K562 (cell line): ENCODE results near the gene BLOC1S4. TPM values are rescaled to one million over a fixed set of nuclear protein-coding genes. Genes with fewer than 3 reads are reported as not detected.

Source experiments
- ELF4 ChIP-seq: fragments of 450-650 bp; formaldehyde crosslinking; IDR thresholded peaks from 2 replicates; pipeline ENCODE4 v1.4.0; 2022; ENCODE audit warnings: missing genetic modification characterization
- ETV6 ChIP-seq, 3 experiments: fragments of 150-350 bp in 1 of 3; sonication (generic) in 1 of 3; formaldehyde crosslinking in 1 of 3; IDR thresholded peaks; 2 replicates each; pipeline versions ENCODE4 v1.6.1 to v1.8.0; 2014 to 2022; ENCODE audit warnings: borderline replicate concordance in 2 of 3, low read depth in 2 of 3, antibody characterized with exemption in 1 of 3, low read length in 1 of 3, mild to moderate bottlenecking in 1 of 3, missing genetic modification reagents in 1 of 3
- L3MBTL2 ChIP-seq: fragments of 450-650 bp; IDR thresholded peaks from 2 replicates; pipeline ENCODE4 v1.6.1; 2016; ENCODE audit warnings: mild to moderate bottlenecking, moderate library complexity
- MBD2 ChIP-seq: sonication (generic); IDR thresholded peaks from 2 replicates; pipeline ENCODE4 v1.6.1; 2016; ENCODE audit warnings: low read depth, borderline replicate concordance
- MEIS2 ChIP-seq: fragments of 450-650 bp; IDR thresholded peaks from 2 replicates; pipeline ENCODE4 v1.6.1; 2014; ENCODE audit warnings: mild to moderate bottlenecking; ENCODE audit not compliant: partially characterized antibody
- MYBL2 ChIP-seq, 2 experiments: fragments of 450-650 bp in 1 of 2; sonication (generic) in 1 of 2; formaldehyde crosslinking in 1 of 2; IDR thresholded peaks; 2 replicates each; pipeline versions ENCODE4 v1.6.1 to v1.8.1; 2017 to 2022; ENCODE audit warnings: borderline replicate concordance in 1 of 2, inconsistent platforms in 1 of 2, low read depth in 1 of 2, mild to moderate bottlenecking in 1 of 2, missing genetic modification reagents in 1 of 2, moderate library complexity in 1 of 2
- NFE2 ChIP-seq: IDR thresholded peaks from 2 replicates; pipeline ENCODE4 v1.6.1; 2014; ENCODE audit warnings: antibody characterized with exemption, low read depth
- PRPF4 ChIP-seq: fragments of 200-400 bp; formaldehyde crosslinking; IDR thresholded peaks from one replicate; pipeline ENCODE4 v1.6.1; 2017; ENCODE audit warnings: low read length, low read depth, mild to moderate bottlenecking; ENCODE audit not compliant: insufficient read depth, poor library complexity, severe bottlenecking
- RBM34 ChIP-seq: fragments of 200-400 bp; formaldehyde crosslinking; IDR thresholded peaks from 2 replicates; pipeline ENCODE4 v1.6.1; 2018; ENCODE audit warnings: low read length, borderline replicate concordance; ENCODE audit not compliant: insufficient read depth
- RUNX1 ChIP-seq: sonication (generic); IDR thresholded peaks from 2 replicates; pipeline ENCODE4 v1.6.1; 2016; ENCODE audit warnings: antibody characterized with exemption, low read depth
- THRAP3 ChIP-seq: fragments of 450-650 bp; IDR thresholded peaks from 2 replicates; pipeline ENCODE4 v1.6.1; 2016; ENCODE audit warnings: mild to moderate bottlenecking, inconsistent platforms, borderline replicate concordance
- ZNF133 ChIP-seq: fragments of 250-450 bp; sonication (Bioruptor Pico); IDR thresholded peaks from 2 replicates; pipeline ENCODE4 v1.4.0; 2020; ENCODE audit warnings: mild to moderate bottlenecking
- ZNF274 ChIP-seq: IDR thresholded peaks from 2 replicates; pipeline ENCODE4 v1.6.1; 2011; ENCODE audit warnings: low read depth, mild to moderate bottlenecking, low read length, moderate library complexity, borderline replicate concordance
- ZNF354B ChIP-seq: fragments of 250-450 bp; sonication (Bioruptor Pico); IDR thresholded peaks from 2 replicates; pipeline ENCODE4 v1.4.0; 2020
- ZSCAN29 ChIP-seq: fragments of 450-650 bp; IDR thresholded peaks from 2 replicates; pipeline ENCODE4 v1.6.1; 2017
- polyA plus RNA-seq, 8 experiments: library from polyadenylated mRNA; depleted of rRNA in 4 of 8; stranded (reverse) in 5 of 8; unstranded in 3 of 8; fragments of >200 nt; fragmentation: Nextera tagmentation in 2 of 8; fragmentation: Illumina TruSeq in 1 of 8; extraction: Ambion mirVana in 2 of 8; extraction: Trizol in 1 of 8; gene quantifications; 2 replicates each; pipeline versions ENCODE4 v1.2.1 to v1.2.3, GENCODE V29; 2011 to 2014; ENCODE audit warnings: inconsistent platforms in 1 of 8, missing spikeins in 1 of 8
- total RNA-seq, 7 experiments: library from RNA; depleted of rRNA in 6 of 7; stranded (reverse); fragments of >200 nt in 6 of 7; fragmentation: Illumina TruSeq in 2 of 7; extraction: Trizol in 2 of 7; gene quantifications; 2 replicates each; pipeline versions ENCODE4 v1.2.1 to v1.2.3, GENCODE V29; 2011 to 2021; ENCODE audit warnings: low replicate concordance in 1 of 7
- TF ChIP-seq, protein P1 (sequence below), 2 experiments: fragments of 450-650 bp; conservative IDR thresholded peaks; 2 replicates each; pipeline ENCODE4 v1.6.1; 2017; ENCODE audit warnings: mild to moderate bottlenecking in 2 of 2, moderate library complexity in 2 of 2
- TF ChIP-seq, protein P2 (sequence below): fragments of 250-450 bp; sonication (Bioruptor Pico); IDR thresholded peaks from 2 replicates; pipeline ENCODE4 v1.4.0; 2020; ENCODE audit warnings: mild to moderate bottlenecking
- TF ChIP-seq, protein P3 (sequence below): fragments of 450-650 bp; IDR thresholded peaks from one replicate; pipeline ENCODE4 v1.6.1; 2018; ENCODE audit warnings: mild to moderate bottlenecking, moderate library complexity; ENCODE audit not compliant: partially characterized antibody
- TF ChIP-seq, protein P4 (sequence below): fragments of 250-450 bp; sonication (Bioruptor Pico); IDR thresholded peaks from 2 replicates; pipeline ENCODE4 v1.9.0; 2021; ENCODE audit warnings: mild to moderate bottlenecking

The BLOC1S4 gene
- total and polyA plus RNA-seq, 9 of the 15 experiments (the other 6 are each of a cell fraction or from before 2014, with no cell fraction given): 3.1 to 31.6 (median 11.2) TPM

DNA sequence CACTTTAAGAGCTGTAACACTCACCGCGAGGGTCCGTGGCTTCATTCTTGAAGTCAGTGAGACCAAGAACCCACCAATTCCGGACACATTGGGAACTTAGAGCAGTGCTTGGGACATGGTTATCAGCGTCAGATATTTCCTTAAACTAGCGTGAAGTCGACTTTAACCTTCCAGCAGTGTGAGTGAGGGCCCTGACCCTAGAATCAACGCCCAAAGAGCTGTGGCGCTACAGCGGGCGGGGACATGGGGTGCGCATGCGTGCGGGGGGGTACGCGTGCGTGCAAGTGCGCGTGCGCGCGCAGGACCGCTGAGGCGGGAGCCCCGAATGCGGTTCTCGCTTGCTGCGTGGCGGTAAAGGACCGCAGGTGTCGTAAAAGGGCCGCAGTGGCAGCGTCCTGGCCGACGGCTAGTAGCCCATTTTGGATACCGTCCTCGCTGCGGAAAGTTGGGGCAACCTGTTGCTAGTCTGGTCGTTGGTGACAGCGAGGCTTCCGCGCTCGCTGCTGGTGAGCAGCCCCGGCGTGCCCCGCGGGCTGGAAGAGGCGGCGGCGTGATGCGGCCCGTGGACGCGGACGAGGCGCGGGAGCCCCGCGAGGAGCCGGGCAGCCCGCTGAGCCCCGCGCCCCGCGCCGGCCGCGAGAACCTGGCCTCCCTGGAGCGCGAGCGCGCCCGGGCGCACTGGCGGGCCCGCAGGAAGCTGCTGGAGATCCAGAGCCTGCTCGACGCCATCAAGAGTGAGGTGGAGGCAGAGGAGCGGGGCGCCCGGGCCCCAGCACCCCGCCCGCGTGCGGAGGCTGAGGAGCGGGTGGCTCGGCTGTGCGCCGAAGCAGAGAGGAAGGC lies 42.1 kb upstream of the BLOC1S4 start (continued):
- no peak for TF ChIP-seq MYBL2 (IDR thresholded peaks at IDR 0.05; ENCODE audit: low read depth)
- TF ChIP-seq MYBL2 (CRISPR knock-in tag; IDR thresholded peaks at IDR 0.05; ENCODE audit: borderline replicate concordance): no peak
- TF ChIP-seq ZNF354B (CRISPR knock-in tag): no peak
- no peak for TF ChIP-seq RUNX1
- peak; percentile 94 for TF ChIP-seq L3MBTL2
- TF ChIP-seq RBM34: no peak
- TF ChIP-seq PRPF4: peak; percentile 48
- TF ChIP-seq ETV6 (IDR thresholded peaks at IDR 0.05; ENCODE audit: borderline replicate concordance in 1 of 2, low read depth in 2 of 2, low read length in 1 of 2): no peak
- no peak for TF ChIP-seq ETV6 (CRISPR knock-in tag; IDR thresholded peaks at IDR 0.05; ENCODE audit: borderline replicate concordance)
- TF ChIP-seq, protein P1, sequence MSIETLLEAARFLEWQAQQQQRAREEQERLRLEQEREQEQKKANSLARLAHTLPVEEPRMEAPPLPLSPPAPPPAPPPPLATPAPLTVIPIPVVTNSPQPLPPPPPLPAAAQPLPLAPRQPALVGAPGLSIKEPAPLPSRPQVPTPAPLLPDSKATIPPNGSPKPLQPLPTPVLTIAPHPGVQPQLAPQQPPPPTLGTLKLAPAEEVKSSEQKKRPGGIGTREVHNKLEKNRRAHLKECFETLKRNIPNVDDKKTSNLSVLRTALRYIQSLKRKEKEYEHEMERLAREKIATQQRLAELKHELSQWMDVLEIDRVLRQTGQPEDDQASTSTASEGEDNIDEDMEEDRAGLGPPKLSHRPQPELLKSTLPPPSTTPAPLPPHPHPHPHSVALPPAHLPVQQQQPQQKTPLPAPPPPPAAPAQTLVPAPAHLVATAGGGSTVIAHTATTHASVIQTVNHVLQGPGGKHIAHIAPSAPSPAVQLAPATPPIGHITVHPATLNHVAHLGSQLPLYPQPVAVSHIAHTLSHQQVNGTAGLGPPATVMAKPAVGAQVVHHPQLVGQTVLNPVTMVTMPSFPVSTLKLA (conservative IDR thresholded peaks at IDR 0.05): peak; percentile 68 to 69
- TF ChIP-seq ZSCAN29: peak; percentile 62; the same call in 1 of the 2 replicates
- peak; percentile 99 for TF ChIP-seq THRAP3
- TF ChIP-seq ELF4: peak; percentile 77; the same call in 1 of the 2 replicates
- TF ChIP-seq MEIS2: peak; percentile 99
- TF ChIP-seq NFE2: 0 out of 2 replicates have a peak, but pooled peaks have one; percentile 31
- TF ChIP-seq ZNF274: no peak
- TF ChIP-seq, protein P2, sequence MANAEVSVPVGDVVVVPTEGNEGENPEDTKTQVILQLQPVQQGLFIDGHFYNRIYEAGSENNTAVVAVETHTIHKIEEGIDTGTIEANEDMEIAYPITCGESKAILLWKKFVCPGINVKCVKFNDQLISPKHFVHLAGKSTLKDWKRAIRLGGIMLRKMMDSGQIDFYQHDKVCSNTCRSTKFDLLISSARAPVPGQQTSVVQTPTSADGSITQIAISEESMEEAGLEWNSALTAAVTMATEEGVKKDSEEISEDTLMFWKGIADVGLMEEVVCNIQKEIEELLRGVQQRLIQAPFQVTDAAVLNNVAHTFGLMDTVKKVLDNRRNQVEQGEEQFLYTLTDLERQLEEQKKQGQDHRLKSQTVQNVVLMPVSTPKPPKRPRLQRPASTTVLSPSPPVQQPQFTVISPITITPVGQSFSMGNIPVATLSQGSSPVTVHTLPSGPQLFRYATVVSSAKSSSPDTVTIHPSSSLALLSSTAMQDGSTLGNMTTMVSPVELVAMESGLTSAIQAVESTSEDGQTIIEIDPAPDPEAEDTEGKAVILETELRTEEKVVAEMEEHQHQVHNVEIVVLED (CRISPR knock-in tag): peak; percentile 87
- 0 out of 2 replicates have a peak, but pooled peaks have one; percentile 16 for TF ChIP-seq MBD2
- TF ChIP-seq, protein P3, sequence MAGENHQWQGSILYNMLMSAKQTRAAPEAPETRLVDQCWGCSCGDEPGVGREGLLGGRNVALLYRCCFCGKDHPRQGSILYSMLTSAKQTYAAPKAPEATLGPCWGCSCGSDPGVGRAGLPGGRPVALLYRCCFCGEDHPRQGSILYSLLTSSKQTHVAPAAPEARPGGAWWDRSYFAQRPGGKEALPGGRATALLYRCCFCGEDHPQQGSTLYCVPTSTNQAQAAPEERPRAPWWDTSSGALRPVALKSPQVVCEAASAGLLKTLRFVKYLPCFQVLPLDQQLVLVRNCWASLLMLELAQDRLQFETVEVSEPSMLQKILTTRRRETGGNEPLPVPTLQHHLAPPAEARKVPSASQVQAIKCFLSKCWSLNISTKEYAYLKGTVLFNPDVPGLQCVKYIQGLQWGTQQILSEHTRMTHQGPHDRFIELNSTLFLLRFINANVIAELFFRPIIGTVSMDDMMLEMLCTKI: no peak
- TF ChIP-seq, protein P4, sequence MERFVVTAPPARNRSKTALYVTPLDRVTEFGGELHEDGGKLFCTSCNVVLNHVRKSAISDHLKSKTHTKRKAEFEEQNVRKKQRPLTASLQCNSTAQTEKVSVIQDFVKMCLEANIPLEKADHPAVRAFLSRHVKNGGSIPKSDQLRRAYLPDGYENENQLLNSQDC (CRISPR knock-in tag): 0 out of 2 replicates have a peak, but pooled peaks have one; percentile 42
- no peak for TF ChIP-seq ZNF133 (CRISPR knock-in tag)
